Measurements from ENCODE around the gene ADAMTSL3.
A peak's percentile ranks its signal among the peaks of the same experiment; 100 is the strongest.

Gene ADAMTSL3

GRCh38 chr15:83887404-83887803, 233.5 kb downstream of the ADAMTSL3 start:
- in situ Hi-C loops (cut with HindIII; ENCODE audit: low pct_ligation_motif_present, low pct_unique_long_range_greater_than_20kb, low sequenced_read_pairs), result no loop called here
- DNase-seq, result no peak

GRCh38 chr15:83887961-83888360, 234.0 kb downstream of the ADAMTSL3 start:
- in situ Hi-C loops (cut with HindIII; ENCODE audit: low pct_ligation_motif_present, low pct_unique_long_range_greater_than_20kb, low sequenced_read_pairs), result no loop called here

GRCh38 chr15:83889995-83890394, 236.1 kb downstream of the ADAMTSL3 start:
- in situ Hi-C loops (cut with HindIII; ENCODE audit: low pct_ligation_motif_present, low pct_unique_long_range_greater_than_20kb, low sequenced_read_pairs), result no loop called here
- DNase-seq, result no peak

More at GRCh38 chr15:83887961-83888360, 234.0 kb downstream of the ADAMTSL3 start:
- DNase-seq, result no peak

GRCh38 chr15:83890587-83890986, 236.7 kb downstream of the ADAMTSL3 start:
- in situ Hi-C loops (cut with HindIII; ENCODE audit: low pct_ligation_motif_present, low pct_unique_long_range_greater_than_20kb, low sequenced_read_pairs), result no loop called here
- no peak for DNase-seq

- in situ Hi-C loops (cut with HindIII; ENCODE audit: low pct_ligation_motif_present, low pct_unique_long_range_greater_than_20kb, low sequenced_read_pairs), result no loop called here
- no peak for DNase-seq
Measured at GRCh38 chr15:83892498-83892897, 238.6 kb downstream of the ADAMTSL3 start.

- no peak for DNase-seq
- in situ Hi-C loops (cut with HindIII; ENCODE audit: low pct_ligation_motif_present, low pct_unique_long_range_greater_than_20kb, low sequenced_read_pairs), result no loop called here
Measured at GRCh38 chr15:83893308-83893707, 239.4 kb downstream of the ADAMTSL3 start.

- in situ Hi-C loops (cut with HindIII; ENCODE audit: low pct_ligation_motif_present, low pct_unique_long_range_greater_than_20kb, low sequenced_read_pairs), result no loop called here
Measured at GRCh38 chr15:83897037-83897436, 243.1 kb downstream of the ADAMTSL3 start.

GRCh38 chr15:83898361-83898760, 244.4 kb downstream of the ADAMTSL3 start:
- no peak for DNase-seq
- in situ Hi-C loops (cut with HindIII; ENCODE audit: low pct_ligation_motif_present, low pct_unique_long_range_greater_than_20kb, low sequenced_read_pairs), result no loop called here

More at GRCh38 chr15:83897037-83897436, 243.1 kb downstream of the ADAMTSL3 start:
- DNase-seq, result no peak

- in situ Hi-C loops (cut with HindIII; ENCODE audit: low pct_ligation_motif_present, low pct_unique_long_range_greater_than_20kb, low sequenced_read_pairs), result no loop called here
- DNase-seq, result no peak
Measured at GRCh38 chr15:83899670-83900069, 245.7 kb downstream of the ADAMTSL3 start.

GRCh38 chr15:83904107-83905040, 250.5 kb downstream of the ADAMTSL3 start:
- in situ Hi-C loops (cut with HindIII; ENCODE audit: low pct_ligation_motif_present, low pct_unique_long_range_greater_than_20kb, low sequenced_read_pairs), result no loop called here
- peak; percentile 25 for DNase-seq

- in situ Hi-C loops (cut with HindIII; ENCODE audit: low pct_ligation_motif_present, low pct_unique_long_range_greater_than_20kb, low sequenced_read_pairs), result no loop called here
- DNase-seq, result no peak
Measured at GRCh38 chr15:83905556-83906273, 251.8 kb downstream of the ADAMTSL3 start.

GRCh38 chr15:83911345-83911744, 257.4 kb downstream of the ADAMTSL3 start:
- no peak for DNase-seq
- in situ Hi-C loops (cut with HindIII; ENCODE audit: low pct_ligation_motif_present, low pct_unique_long_range_greater_than_20kb, low sequenced_read_pairs), result no loop called here

GRCh38 chr15:83912343-83912742, 258.4 kb downstream of the ADAMTSL3 start:
- in situ Hi-C loops (cut with HindIII; ENCODE audit: low pct_ligation_motif_present, low pct_unique_long_range_greater_than_20kb, low sequenced_read_pairs), result no loop called here
- DNase-seq, result no peak

GRCh38 chr15:83913034-83913632, 259.2 kb downstream of the ADAMTSL3 start:
- in situ Hi-C loops (cut with HindIII; ENCODE audit: low pct_ligation_motif_present, low pct_unique_long_range_greater_than_20kb, low sequenced_read_pairs), result no loop called here
- DNase-seq, result no peak

- DNase-seq, result no peak
- in situ Hi-C loops (cut with HindIII; ENCODE audit: low pct_ligation_motif_present, low pct_unique_long_range_greater_than_20kb, low sequenced_read_pairs), result no loop called here
Measured at GRCh38 chr15:83914906-83915305, 261.0 kb downstream of the ADAMTSL3 start.

- in situ Hi-C loops (cut with HindIII; ENCODE audit: low pct_ligation_motif_present, low pct_unique_long_range_greater_than_20kb, low sequenced_read_pairs), result no loop called here
- no peak for DNase-seq
Measured at GRCh38 chr15:83917432-83917831, 263.5 kb downstream of the ADAMTSL3 start.

GRCh38 chr15:83918011-83918410, 264.1 kb downstream of the ADAMTSL3 start:
- in situ Hi-C loops (cut with HindIII; ENCODE audit: low pct_ligation_motif_present, low pct_unique_long_range_greater_than_20kb, low sequenced_read_pairs), result no loop called here
- no peak for DNase-seq

- in situ Hi-C loops (cut with HindIII; ENCODE audit: low pct_ligation_motif_present, low pct_unique_long_range_greater_than_20kb, low sequenced_read_pairs), result no loop called here
- DNase-seq, result no peak
Measured at GRCh38 chr15:83919319-83919830, 265.5 kb downstream of the ADAMTSL3 start.

GRCh38 chr15:83919978-83920510, 266.1 kb downstream of the ADAMTSL3 start:
- DNase-seq, result no peak
- in situ Hi-C loops (cut with HindIII; ENCODE audit: low pct_ligation_motif_present, low pct_unique_long_range_greater_than_20kb, low sequenced_read_pairs), result no loop called here

Data from ACHN (cell line).